GM19099 (cell line): Measurements from ENCODE around the gene EXOG.

Experiments
- POLR2A ChIP-seq: IDR thresholded peaks from 3 replicates; pipeline ENCODE4 v1.6.1; 2011; ENCODE audit warnings: low read depth; ENCODE audit not compliant: insufficient read length; ENCODE audit errors: extremely low read depth

The EXOG gene

GRCh38 chr3:38556640-38557358 lies 60.7 kb downstream of the EXOG start:
- no peak for TF ChIP-seq POLR2A

DNA sequence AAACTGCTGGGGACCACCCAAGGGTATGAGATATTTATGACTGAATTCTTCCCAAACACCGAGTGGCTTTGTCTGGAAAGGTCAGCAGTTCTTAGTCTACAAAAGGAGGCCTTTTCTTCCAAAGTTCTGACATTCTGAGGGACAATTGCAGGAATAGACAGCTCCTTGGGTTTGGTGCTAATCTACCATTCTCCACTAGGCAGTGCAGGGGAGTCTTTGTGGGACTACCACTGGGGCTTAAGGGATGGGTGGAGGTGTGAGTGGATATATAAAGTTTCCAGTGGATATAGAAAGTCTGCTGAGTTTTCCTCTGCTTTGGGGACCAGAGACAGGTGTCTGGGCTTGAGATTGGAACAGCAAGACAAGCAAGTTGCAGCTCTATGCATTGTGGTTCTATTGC lies 62.7 kb downstream of the EXOG start:
- TF ChIP-seq POLR2A, result no peak

DNA sequence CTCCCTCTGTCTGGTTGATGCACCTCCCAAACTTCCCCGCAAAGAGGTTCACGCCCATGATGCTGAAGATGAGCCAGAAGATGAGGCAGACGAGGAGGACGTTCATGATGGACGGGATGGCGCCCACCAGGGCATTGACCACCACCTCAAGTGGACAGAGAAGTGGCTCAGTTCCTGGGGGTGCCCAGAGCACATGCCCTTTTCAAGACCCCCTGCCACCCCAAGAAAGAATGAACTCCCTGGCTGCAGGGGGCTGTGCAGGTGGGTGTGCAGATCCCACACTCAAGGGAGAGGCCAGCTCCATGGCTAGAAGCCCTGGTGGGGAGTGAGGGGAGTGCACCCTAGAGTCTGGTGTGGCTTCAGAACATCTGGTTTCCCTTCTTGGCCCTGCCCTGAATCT lies 64.1 kb downstream of the EXOG start:
- TF ChIP-seq POLR2A, result no peak

GRCh38 chr3:38560996-38561717 lies 65.0 kb downstream of the EXOG start:
- no peak for TF ChIP-seq POLR2A

DNA sequence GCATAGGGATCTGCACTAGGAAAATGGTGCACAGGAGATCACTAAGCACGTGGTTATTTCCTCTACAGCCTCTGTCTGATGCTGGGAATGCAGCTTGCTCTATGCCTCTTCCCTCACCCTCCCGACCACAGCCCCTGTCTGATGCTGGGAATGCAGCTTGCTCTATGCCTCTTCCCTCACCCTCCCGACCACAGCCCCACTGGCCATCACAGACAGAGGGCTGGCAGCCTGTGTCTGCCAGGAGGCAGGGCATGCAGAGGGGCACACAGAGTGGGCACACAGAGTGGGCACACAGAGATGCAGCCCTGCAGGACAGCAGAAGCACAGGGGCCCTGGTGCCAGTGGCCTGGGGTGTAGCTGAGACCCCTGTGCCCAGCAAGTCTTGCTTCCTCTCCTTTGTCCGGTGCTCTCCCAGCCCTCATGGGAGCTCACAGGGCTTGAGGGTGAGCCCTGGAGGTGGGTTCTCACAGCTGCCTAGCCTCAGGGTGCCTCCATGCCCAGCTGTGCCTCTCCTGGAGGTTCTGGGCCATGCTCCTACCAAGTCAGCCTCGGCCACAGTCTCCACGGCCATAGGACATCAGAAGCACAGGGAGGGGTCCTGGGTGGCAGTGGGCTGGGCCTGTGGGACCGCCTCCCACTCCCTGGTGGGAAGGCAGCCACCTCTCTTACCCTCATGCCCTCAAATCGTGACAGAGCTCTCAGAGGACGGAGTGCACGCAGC lies 65.8 kb downstream of the EXOG start:
- TF ChIP-seq POLR2A, result no peak

DNA sequence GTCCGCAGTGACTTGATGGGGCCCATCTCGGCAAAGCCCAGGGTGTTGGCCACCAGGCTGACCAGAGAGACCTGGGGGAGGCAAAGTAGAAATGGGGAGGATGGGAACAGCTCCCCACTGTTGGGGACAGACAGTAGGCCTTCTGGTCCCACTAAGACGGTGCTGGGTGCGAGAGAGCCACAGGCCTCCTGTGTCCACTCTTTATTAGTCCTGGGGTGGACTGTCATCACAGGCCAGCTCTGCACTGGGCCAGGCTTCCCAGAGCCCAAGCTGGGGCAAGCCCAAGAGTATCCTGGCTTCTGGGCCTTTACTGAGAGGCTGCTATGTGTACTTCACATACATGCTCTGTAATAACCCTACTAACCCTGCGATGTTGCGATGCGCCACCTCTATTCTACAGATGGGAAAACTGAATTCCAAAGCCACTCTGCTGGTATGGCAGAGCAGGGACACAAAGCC lies 66.4 kb downstream of the EXOG start:
- TF ChIP-seq POLR2A, result no peak

GRCh38 chr3:38563070-38563885 lies 67.1 kb downstream of the EXOG start:
- no peak for TF ChIP-seq POLR2A

DNA sequence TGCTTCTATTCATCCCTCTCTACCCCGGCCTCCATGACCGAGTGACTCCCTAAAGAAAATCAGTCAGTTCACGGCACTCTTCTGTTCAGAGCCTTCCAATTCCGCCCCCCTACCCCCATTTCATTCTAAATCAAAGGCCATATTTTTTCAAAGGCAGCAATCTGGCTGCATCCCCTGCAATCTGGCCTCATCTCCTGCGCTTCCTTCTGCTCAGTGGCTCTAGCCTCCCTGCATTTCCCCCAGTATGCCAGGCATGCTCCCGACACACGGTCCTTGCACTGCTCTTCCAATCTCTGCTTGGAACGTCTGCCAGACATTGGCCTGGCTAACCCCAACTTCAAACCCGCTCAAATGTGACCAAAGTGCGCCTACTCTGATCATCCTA lies 67.7 kb downstream of the EXOG start:
- TF ChIP-seq POLR2A, result no peak

GRCh38 chr3:38564631-38565338 lies 68.6 kb downstream of the EXOG start:
- no peak for TF ChIP-seq POLR2A

DNA sequence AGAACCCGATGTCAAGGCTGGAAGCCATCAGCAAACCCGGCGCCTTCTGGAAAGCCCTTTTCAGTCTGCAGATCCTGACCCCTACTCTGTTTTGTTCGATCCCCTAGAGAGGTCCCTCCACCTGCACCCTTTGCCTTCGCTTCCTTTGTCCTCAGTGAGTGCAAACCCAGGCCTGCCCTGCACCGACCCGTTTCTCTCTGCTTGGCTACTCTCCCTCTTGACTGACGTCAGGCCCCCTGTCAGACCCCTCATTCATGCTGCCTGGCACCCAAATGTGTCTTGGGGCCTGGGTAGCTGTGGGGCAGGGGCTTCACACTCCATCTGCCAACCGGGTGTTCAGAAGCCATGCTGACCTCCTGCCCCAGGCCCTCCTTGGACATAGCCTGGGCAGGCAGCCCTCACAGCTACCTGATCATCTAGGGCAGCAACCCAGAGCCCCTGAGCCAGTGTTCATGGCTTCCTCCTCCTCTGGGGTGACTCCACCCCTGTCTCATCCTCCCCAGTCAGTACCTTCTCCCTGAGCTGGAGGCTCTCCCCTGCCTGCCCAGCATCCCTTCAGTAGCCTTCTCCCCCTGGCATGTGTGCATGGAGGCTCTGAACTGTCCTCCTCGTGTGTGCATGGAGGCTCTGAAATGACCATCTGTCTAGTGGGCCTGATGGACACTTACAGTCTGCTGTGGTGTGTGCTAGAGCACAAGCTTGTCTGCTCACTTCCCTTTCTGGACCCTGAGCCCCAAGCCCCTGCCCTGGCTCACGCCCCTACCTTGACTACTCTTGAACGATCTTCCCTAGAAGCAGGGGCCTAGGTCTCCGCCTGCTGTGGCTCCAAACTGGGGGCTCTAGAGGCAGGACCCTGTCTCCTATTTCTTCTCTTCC lies 69.4 kb downstream of the EXOG start:
- no peak for TF ChIP-seq POLR2A

DNA sequence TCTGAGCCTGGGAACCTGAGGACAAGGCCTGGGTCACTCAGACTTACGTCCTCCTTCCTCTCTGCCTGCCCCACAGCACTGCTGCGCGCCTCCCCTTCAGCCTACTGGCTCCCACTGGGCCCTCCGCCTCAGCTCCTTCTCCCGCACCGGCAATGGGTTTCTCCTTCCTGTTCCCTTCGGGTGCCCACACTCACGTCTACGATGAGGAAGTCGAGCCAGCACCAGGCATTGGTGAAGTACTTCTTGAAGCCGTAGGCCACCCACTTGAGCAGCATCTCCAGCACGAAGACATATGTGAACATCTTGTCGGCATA lies 70.0 kb downstream of the EXOG start:
- no peak for TF ChIP-seq POLR2A

DNA sequence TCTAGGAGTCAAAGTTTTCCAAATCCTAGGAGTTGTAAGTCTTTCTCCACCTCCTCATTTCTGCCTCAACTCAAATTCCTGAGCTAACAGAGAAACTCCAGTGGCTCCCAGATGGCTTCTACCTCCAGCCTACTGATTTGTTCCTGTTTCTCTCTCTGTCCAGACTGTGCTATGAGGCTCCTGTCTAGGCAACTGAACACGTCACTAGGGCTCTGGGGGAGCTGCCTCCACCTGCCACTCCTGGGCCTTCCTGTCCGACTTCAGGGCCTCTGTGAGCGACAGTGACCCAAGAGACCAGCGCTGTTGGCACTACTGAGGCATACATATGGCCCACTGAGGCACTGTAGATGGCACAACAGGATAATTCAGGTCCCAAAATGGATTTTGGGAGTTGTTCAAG lies 71.4 kb downstream of the EXOG start:
- TF ChIP-seq POLR2A, result no peak

DNA sequence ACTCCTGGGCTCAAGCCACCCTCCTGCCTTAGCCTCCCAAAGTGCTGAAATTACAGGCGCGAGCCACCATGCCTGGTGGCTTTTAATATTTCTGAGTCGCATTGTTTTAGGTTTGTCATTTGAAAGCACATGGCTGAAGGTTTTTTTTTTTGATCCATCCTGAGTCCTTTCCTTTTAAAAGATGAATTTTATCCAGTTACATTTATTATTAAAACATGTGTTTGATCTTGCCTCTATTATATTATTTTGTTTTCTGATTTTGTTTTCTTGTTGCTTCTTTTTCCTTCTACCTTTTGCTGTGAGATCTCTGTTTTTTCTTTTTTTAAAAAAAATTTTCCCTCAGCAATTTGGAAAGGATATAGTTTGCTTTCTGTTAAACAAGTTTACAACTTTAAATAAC lies 77.0 kb downstream of the EXOG start:
- TF ChIP-seq POLR2A, result no peak

- TF ChIP-seq POLR2A, result no peak
Measured at GRCh38 chr3:38573556-38573955, 77.4 kb downstream of the EXOG start.
